ENCODE data around the gene FAM20C. TPM values are rescaled to one million over a fixed set of nuclear protein-coding genes. Genes with fewer than 3 reads are reported as not detected.

FAM20C gene
- total RNA-seq, 2 experiments from 2014 or later: not detected

DNA sequence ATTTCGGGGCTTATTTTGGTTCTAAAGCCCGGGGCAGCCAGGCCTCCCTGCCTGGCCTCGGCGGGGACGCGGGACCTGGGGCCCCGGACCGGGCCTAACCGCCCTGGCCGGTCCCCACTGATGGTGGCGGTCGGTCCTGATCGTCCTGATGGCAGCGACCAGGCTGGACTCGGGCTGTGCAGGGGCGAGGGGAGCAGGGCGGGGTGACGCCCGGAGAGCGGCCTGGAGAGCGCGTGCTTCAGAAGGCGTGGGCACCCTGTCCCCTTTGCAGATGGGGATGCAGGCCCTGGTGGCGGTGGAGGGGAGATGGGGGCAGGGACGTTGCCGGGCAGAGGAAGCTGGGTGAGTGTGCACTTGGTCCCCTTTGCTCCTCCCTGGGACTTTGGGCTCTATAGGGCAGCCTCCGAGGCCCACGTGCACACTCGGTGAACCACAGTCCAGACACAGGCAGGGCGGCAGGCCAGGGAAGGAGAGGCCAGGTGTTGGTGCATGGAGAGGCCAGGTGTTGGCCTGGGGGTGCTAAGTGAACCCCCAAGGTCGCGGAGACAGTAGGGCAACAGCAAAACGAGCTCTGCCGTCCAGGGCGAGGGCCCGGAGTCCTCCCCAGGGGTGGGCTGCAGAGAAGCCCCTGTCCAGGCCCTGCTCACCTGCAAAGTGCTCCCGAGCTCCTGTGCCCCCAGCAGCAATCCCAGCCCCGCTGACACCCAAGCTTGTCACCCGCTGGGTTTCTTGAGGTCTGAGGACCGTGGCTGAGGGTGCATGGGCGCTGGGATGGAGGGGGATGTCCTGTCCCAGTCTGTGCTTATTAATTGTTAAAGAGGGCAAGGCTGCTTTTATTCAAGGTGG lies 42.4 kb upstream of the FAM20C start:
- ChIA-PET POLR2A (no interaction called here), CTCF (ENCODE audit: unreplicated experiment) (no interaction called here)
- TF ChIP-seq EZH2phosphoT487 (IDR thresholded peaks at IDR 0.05; ENCODE audit: borderline replicate concordance, low read depth, low read length): no peak
- TF ChIP-seq, protein P1, sequence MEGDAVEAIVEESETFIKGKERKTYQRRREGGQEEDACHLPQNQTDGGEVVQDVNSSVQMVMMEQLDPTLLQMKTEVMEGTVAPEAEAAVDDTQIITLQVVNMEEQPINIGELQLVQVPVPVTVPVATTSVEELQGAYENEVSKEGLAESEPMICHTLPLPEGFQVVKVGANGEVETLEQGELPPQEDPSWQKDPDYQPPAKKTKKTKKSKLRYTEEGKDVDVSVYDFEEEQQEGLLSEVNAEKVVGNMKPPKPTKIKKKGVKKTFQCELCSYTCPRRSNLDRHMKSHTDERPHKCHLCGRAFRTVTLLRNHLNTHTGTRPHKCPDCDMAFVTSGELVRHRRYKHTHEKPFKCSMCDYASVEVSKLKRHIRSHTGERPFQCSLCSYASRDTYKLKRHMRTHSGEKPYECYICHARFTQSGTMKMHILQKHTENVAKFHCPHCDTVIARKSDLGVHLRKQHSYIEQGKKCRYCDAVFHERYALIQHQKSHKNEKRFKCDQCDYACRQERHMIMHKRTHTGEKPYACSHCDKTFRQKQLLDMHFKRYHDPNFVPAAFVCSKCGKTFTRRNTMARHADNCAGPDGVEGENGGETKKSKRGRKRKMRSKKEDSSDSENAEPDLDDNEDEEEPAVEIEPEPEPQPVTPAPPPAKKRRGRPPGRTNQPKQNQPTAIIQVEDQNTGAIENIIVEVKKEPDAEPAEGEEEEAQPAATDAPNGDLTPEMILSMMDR (conservative IDR thresholded peaks at IDR 0.05; ENCODE audit: low read length): no peak
- Histone ChIP-seq H4K20me1 (ENCODE audit: insufficient read depth, low read length) (no peaks in the 10 kb centered on the region), H3K9me2 (ENCODE audit: insufficient read depth, low read length) (no peaks in the 10 kb centered on the region), H2AFZ (ENCODE audit: low read length) (peak overlapping the region; percentile 89), H3K27ac (ENCODE audit: low read depth, low read length, poor library complexity, severe bottlenecking) (peak overlapping the region; percentile 71), H3K36me3 (ENCODE audit: insufficient read depth, low read length) (peaks cover 9% of the 10 kb centered on the region; the same call in 1 of the 2 replicates), H3K9me3 (ENCODE audit: low read length) (no peaks in the 10 kb centered on the region), H3K4me3 (ENCODE audit: low read depth, low read length, poor library complexity, severe bottlenecking) (peak overlapping the region; percentile 69), H3K4me2 (ENCODE audit: low read length) (peak overlapping the region; percentile 56), H3K4me1 (ENCODE audit: insufficient read depth, low read length, poor library complexity, severe bottlenecking) (peaks cover 22% of the 10 kb centered on the region), H3K79me2 (ENCODE audit: insufficient read depth, low read depth, low read length) (no peaks in the 10 kb centered on the region)
- BruUV-seq (replicated peaks): no TSS peak
- no peak for DNase-seq (ENCODE audit: low spot score)
- intact Hi-C loops (cut with micrococcal nuclease; ENCODE audit: unreplicated experiment): loop anchor here (5.0 kb wide), 1 partner anchor 577 kb away; the partner anchor contains the start of genes DNAAF5 and PRKAR1B

DNA sequence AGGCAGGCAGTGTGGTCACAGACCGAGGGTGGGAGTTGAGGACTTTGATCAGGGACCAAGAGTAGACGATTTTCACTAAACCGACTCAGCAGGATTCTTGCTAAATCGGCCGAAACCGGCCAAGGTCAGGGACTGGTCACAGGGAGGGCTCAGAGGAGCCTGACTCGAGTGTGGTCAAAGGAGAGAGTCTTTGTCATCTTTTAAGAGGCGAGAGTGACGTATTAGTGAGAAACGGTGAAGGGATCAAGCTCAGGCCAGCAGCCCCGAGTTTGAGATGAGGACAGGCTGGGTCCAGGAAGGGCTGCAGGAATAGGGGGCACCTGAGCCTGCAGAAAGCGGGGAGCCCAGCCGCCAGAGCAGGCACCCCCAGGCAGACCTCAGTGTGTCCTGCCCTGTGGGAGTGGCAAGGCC lies 41.6 kb upstream of the FAM20C start:
- H3K9me3 ChIP-seq (ENCODE audit: low read length): no peaks in the 10 kb centered on the region
- H2AFZ ChIP-seq (ENCODE audit: low read length): no peak overlapping the region
- POLR2A ChIA-PET: no interaction called here
- CTCF ChIA-PET (ENCODE audit: unreplicated experiment): no interaction called here
- peaks cover 9% of the 10 kb centered on the region; the same call in 1 of the 2 replicates for H3K36me3 ChIP-seq (ENCODE audit: insufficient read depth, low read length)
- peaks cover 20% of the 10 kb centered on the region for H3K4me1 ChIP-seq (ENCODE audit: insufficient read depth, low read length, poor library complexity, severe bottlenecking)
- H3K79me2 ChIP-seq (ENCODE audit: insufficient read depth, low read depth, low read length): no peaks in the 10 kb centered on the region
- DNase-seq (ENCODE audit: low spot score): no peak
- H3K27ac ChIP-seq (ENCODE audit: low read depth, low read length, poor library complexity, severe bottlenecking): no peak overlapping the region
- no peak overlapping the region for H3K4me2 ChIP-seq (ENCODE audit: low read length)
- no peaks in the 10 kb centered on the region for H4K20me1 ChIP-seq (ENCODE audit: insufficient read depth, low read length)
- TF ChIP-seq, protein P1 (conservative IDR thresholded peaks at IDR 0.05; ENCODE audit: low read length): no peak
- no peak for TF ChIP-seq EZH2phosphoT487 (IDR thresholded peaks at IDR 0.05; ENCODE audit: borderline replicate concordance, low read depth, low read length)
- no peak overlapping the region for H3K4me3 ChIP-seq (ENCODE audit: low read depth, low read length, poor library complexity, severe bottlenecking)
- H3K9me2 ChIP-seq (ENCODE audit: insufficient read depth, low read length): no peaks in the 10 kb centered on the region
- intact Hi-C loops (cut with micrococcal nuclease; ENCODE audit: unreplicated experiment): no loop called here
- no TSS peak for BruUV-seq (replicated peaks)
